ENCODE data around the gene LENG9.

Gene LENG9

GRCh38 chr19:54420068-54420382, 43.6 kb downstream of the LENG9 start:
- DNase-seq, result no peak

- no peak for DNase-seq
Measured at GRCh38 chr19:54418930-54419800, 44.4 kb downstream of the LENG9 start.

- DNase-seq, result peak in 1 of 5 experiments; percentile 63
Measured at GRCh38 chr19:54418030-54418929, 45.3 kb downstream of the LENG9 start.

GRCh38 chr19:54416695-54417491, 46.7 kb downstream of the LENG9 start:
- DNase-seq, result no peak

GRCh38 chr19:54415901-54416673, 47.5 kb downstream of the LENG9 start:
- DNase-seq, result no peak

GRCh38 chr19:54415208-54415900, 48.2 kb downstream of the LENG9 start, which contains the start of gene TTYH1:
TTYH1 (plus strand) TSS chr19:54415464; CDS start chr19:54415553, 89 bp downstream.
- peak in 2 of 5 experiments; percentile 22 to 27 for DNase-seq

- DNase-seq, result no peak
Measured at GRCh38 chr19:54414156-54414555, 49.4 kb downstream of the LENG9 start.

- no peak for DNase-seq
Measured at GRCh38 chr19:54412877-54413276, 50.7 kb downstream of the LENG9 start.

Measured in T-helper 2 cell (primary cell).